Measurements from ENCODE around the gene RRP1.
"Not testable (repeated sequence)": the region's sequence is repeated elsewhere in the genome, so short reads cannot be mapped to it uniquely, and the experiment has no call there.

RRP1 gene

GRCh38 chr21:43840259-43840658 lies 50.9 kb downstream of the RRP1 start:
- no peak for DNase-seq (ENCODE audit: low read depth)

GRCh38 chr21:43842742-43843141 lies 53.4 kb downstream of the RRP1 start:
- DNase-seq (ENCODE audit: low read depth): no peak

GRCh38 chr21:43844906-43845305 lies 55.5 kb downstream of the RRP1 start:
- not testable (repeated sequence) for DNase-seq (ENCODE audit: low read depth)

GRCh38 chr21:43845386-43845785 lies 56.0 kb downstream of the RRP1 start:
- DNase-seq (ENCODE audit: low read depth): no peak

GRCh38 chr21:43846430-43846829 lies 57.1 kb downstream of the RRP1 start:
- DNase-seq (ENCODE audit: low read depth): no peak

GRCh38 chr21:43847301-43847700 lies 57.9 kb downstream of the RRP1 start:
- DNase-seq (ENCODE audit: low read depth): no peak

GRCh38 chr21:43848771-43849170 lies 59.4 kb downstream of the RRP1 start:
- no peak for DNase-seq (ENCODE audit: low read depth)

- no peak for DNase-seq (ENCODE audit: low read depth)
Observed at GRCh38 chr21:43849532-43850299, 60.3 kb downstream of the RRP1 start.

- no peak for DNase-seq (ENCODE audit: low read depth)
Observed at GRCh38 chr21:43850728-43851295, 61.4 kb downstream of the RRP1 start.

- DNase-seq (ENCODE audit: low read depth): no peak
Observed at GRCh38 chr21:43851593-43851992, 62.2 kb downstream of the RRP1 start.

- DNase-seq (ENCODE audit: low read depth): no peak
Observed at GRCh38 chr21:43853851-43854772, 64.7 kb downstream of the RRP1 start.
